ENCODE data around the gene PPP1R36. TPM values are rescaled to one million over a fixed set of nuclear protein-coding genes. Genes with fewer than 3 reads are reported as not detected.

Gene PPP1R36
- total and polyA plus RNA-seq, 2 of the 4 experiments (the other 2 are of a cell fraction): 0.15 to 0.54 TPM

DNA sequence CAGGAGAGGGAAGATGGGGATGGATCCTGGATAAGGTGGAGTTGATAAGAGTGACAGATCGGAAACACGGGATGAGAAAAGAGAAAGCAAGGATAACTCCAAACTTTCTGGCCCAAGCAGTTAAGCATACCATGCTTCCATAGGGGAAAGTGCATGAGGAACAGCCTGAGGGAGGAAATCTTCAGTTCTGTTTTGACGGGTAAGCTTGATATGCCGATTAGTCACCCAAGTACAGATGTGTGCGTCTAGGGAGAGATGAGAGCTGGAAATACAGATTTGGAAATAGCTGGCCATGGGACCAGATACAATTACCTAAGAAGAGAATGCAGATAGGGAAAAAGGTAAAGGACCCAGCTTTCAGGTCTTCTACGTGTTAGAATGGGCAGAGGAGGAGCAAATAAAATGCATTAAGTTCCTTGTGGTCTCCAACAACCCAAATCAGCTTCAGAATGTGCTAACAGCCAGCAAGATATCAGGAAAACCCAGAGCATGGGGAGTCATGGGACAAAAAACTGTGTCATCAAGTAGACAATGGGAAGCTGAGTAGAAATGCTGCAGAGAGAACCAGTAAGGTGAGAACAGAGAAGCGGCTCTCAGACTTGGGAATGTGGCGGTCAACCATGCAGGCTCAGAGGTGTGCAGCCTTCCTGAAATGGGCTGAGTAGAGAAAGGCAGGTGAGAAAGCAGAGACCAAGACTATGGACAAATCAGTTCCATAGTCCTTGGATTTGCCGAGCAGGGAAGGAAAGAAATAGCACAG is 56.3 kb downstream of the PPP1R36 start:
- H3K9me1 ChIP-seq (ENCODE audit: insufficient read depth, low read length): peaks cover 7% of the 10 kb centered on the region
- ATAC-seq (ENCODE audit: low read depth) (no peak), DNase-seq (peak; percentile 25)
- no peak overlapping the region; the same call in 1 of the 2 replicates for H2BK120ac ChIP-seq (ENCODE audit: low read depth, low read length)
- H3K27ac ChIP-seq (ENCODE audit: insufficient read depth, low read length): no peak overlapping the region
- no TSS peak for BruUV-seq (replicated peaks)
- intact Hi-C loops (cut with micrococcal nuclease): no loop called here
- dilution Hi-C loops (cut with HindIII; ENCODE audit: low sequenced_read_pairs, unreplicated experiment): no loop called here
- H3K4me3 ChIP-seq (ENCODE audit: insufficient read depth, low read depth, low read length): no peak overlapping the region
- no peak overlapping the region for H2BK5ac ChIP-seq (ENCODE audit: low read depth, low read length, poor library complexity, severe bottlenecking)
- POLR2A ChIA-PET (ENCODE audit: unreplicated experiment): no interaction called here
- no peak overlapping the region for H3K18ac ChIP-seq (ENCODE audit: low read depth, low read length)
- H3K9ac ChIP-seq (ENCODE audit: low read depth, low read length): no peak overlapping the region
- no peaks in the 10 kb centered on the region for H3K36me3 ChIP-seq (ENCODE audit: control insufficient read depth, insufficient read depth, low read length)
- 96% methylated on average over 5 of the region's 9 CpGs; no CpG with 5 or more reads in 1 of the 2 experiments for WGBS, 2 experiments (ENCODE audit: extremely low coverage in 2 of 2, insufficient read length in 1 of 2)
- 0 out of 3 replicates have a peak overlapping the region, but pooled peaks have one; percentile 43 for H2BK15ac ChIP-seq (ENCODE audit: low read depth, low read length)
- TF ChIP-seq CHD1 (IDR thresholded peaks at IDR 0.05; ENCODE audit: low read depth, low read length) (no peak), MAFK (IDR thresholded peaks at IDR 0.05; ENCODE audit: low read depth, low read length) (no peak), RCOR1 (IDR thresholded peaks at IDR 0.05; ENCODE audit: insufficient replicate concordance, low read length) (no peak), SMC3 (IDR thresholded peaks at IDR 0.05; ENCODE audit: low read depth, low read length) (no peak), POLR2A (IDR thresholded peaks at IDR 0.05; ENCODE audit: low read depth, low read length) (no peak), NFE2L2 (IDR thresholded peaks at IDR 0.05; ENCODE audit: low read depth, low read length) (no peak), FOS (IDR thresholded peaks at IDR 0.05; ENCODE audit: low read depth, low read length) (no peak), RFX5 (IDR thresholded peaks at IDR 0.05; ENCODE audit: low read depth, low read length) (no peak), CEBPB (IDR thresholded peaks at IDR 0.05; ENCODE audit: low read depth, low read length) (no peak)
- TF ChIP-seq, protein P1, sequence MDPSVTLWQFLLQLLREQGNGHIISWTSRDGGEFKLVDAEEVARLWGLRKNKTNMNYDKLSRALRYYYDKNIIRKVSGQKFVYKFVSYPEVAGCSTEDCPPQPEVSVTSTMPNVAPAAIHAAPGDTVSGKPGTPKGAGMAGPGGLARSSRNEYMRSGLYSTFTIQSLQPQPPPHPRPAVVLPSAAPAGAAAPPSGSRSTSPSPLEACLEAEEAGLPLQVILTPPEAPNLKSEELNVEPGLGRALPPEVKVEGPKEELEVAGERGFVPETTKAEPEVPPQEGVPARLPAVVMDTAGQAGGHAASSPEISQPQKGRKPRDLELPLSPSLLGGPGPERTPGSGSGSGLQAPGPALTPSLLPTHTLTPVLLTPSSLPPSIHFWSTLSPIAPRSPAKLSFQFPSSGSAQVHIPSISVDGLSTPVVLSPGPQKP (IDR thresholded peaks at IDR 0.05; ENCODE audit: borderline replicate concordance, low read depth, low read length): no peak
- TF ChIP-seq, protein P2, sequence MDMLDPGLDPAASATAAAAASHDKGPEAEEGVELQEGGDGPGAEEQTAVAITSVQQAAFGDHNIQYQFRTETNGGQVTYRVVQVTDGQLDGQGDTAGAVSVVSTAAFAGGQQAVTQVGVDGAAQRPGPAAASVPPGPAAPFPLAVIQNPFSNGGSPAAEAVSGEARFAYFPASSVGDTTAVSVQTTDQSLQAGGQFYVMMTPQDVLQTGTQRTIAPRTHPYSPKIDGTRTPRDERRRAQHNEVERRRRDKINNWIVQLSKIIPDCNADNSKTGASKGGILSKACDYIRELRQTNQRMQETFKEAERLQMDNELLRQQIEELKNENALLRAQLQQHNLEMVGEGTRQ (IDR thresholded peaks at IDR 0.05; ENCODE audit: low read depth, low read length): no peak
- no peaks in the 10 kb centered on the region for H4K20me1 ChIP-seq (ENCODE audit: insufficient read depth, low read length)
- H2AFZ ChIP-seq (replicated peaks; ENCODE audit: low read length, poor library complexity): no peak overlapping the region
- H2BK20ac ChIP-seq (ENCODE audit: low read depth, low read length): no peak overlapping the region
- H4K8ac ChIP-seq (ENCODE audit: low read depth in 2 of 2, low read length in 2 of 2): no peak overlapping the region
- H3K4ac ChIP-seq (ENCODE audit: low read depth, low read length): no peak overlapping the region
- no peak overlapping the region for H4K91ac ChIP-seq (ENCODE audit: insufficient read depth, low read depth, low read length)
- no peak overlapping the region; the same call in 1 of the 2 replicates for H3K23ac ChIP-seq (ENCODE audit: low read depth, low read length)
- 0 out of 2 replicates have a peak overlapping the region, but pooled peaks have one; percentile 68 for H3K14ac ChIP-seq (replicated peaks; ENCODE audit: low read depth, low read length)
- H3K9me3 ChIP-seq (ENCODE audit: control insufficient read depth, insufficient read depth, low read length): no peaks in the 10 kb centered on the region
- H3K79me1 ChIP-seq (ENCODE audit: low read depth in 1 of 2, low read length in 2 of 2): no peaks in the 10 kb centered on the region
- no peak overlapping the region for H2AK9ac ChIP-seq (replicated peaks; ENCODE audit: low read depth, low read length, poor library complexity)
- H3K56ac ChIP-seq (ENCODE audit: extremely low read depth, insufficient read depth, low read length): no peak overlapping the region
- in situ Hi-C loops (cut with MboI; ENCODE audit: low sequenced_read_pairs): no loop called here
- no peaks in the 10 kb centered on the region for H3K27me3 ChIP-seq (ENCODE audit: control insufficient read depth, insufficient read depth, low read length)
- H3K4me1 ChIP-seq (ENCODE audit: control insufficient read depth, insufficient read depth, low read length): peaks cover 5% of the 10 kb centered on the region
- no peak overlapping the region for H3K4me2 ChIP-seq (ENCODE audit: low read depth, low read length)
- H4K5ac ChIP-seq (ENCODE audit: low read depth, low read length): no peak overlapping the region
- no peak overlapping the region for H2AK5ac ChIP-seq (ENCODE audit: low read depth, low read length)
- CTCF ChIA-PET: no interaction called here
